GM12874 (cell line): ENCODE results near the gene LRRC26.

ENCODE experiments used
- TF ChIP-seq, protein P1 (sequence below): IDR thresholded peaks from 2 replicates; pipeline ENCODE4 v1.5.1; 2011; ENCODE audit warnings: low read depth, mild to moderate bottlenecking, control low read depth, low read length, moderate library complexity; ENCODE audit not compliant: insufficient read depth

LRRC26 gene

DNA sequence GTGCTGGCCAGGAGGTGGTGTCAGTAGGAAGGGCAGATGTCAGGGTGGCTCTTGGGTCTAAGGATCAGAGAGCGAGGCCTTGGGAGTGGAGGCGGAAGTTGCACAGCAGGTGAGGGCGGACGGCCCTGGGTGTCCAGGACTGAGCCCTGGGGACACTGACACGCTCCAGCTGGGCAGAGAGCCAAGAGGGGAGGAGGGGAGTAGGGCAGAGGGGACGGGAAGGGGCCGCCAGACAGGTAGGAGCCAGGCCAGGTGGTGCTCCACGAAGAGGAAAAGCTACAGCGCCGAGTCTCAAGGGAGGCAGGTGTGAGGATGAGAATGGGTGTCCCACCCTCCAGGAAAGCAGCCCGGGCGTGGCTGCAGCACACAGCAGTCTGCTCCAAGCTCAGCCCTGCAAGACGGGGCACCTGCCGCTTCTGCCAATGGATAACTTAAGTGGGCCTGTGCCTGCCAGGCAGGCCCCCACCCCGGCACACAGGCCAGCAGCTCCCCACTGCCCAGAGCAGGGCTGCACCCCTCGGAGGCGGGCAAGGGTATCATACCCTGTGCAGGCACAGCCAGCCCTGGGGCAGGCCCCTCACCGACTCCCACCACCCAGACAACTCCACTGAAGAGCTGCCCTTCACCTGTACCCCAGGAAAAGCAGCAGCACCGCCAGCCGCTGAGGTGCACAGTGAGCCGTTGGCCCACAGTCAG lies 25.8 kb upstream of the LRRC26 start:
- TF ChIP-seq, protein P1, sequence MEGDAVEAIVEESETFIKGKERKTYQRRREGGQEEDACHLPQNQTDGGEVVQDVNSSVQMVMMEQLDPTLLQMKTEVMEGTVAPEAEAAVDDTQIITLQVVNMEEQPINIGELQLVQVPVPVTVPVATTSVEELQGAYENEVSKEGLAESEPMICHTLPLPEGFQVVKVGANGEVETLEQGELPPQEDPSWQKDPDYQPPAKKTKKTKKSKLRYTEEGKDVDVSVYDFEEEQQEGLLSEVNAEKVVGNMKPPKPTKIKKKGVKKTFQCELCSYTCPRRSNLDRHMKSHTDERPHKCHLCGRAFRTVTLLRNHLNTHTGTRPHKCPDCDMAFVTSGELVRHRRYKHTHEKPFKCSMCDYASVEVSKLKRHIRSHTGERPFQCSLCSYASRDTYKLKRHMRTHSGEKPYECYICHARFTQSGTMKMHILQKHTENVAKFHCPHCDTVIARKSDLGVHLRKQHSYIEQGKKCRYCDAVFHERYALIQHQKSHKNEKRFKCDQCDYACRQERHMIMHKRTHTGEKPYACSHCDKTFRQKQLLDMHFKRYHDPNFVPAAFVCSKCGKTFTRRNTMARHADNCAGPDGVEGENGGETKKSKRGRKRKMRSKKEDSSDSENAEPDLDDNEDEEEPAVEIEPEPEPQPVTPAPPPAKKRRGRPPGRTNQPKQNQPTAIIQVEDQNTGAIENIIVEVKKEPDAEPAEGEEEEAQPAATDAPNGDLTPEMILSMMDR, result no peak

DNA sequence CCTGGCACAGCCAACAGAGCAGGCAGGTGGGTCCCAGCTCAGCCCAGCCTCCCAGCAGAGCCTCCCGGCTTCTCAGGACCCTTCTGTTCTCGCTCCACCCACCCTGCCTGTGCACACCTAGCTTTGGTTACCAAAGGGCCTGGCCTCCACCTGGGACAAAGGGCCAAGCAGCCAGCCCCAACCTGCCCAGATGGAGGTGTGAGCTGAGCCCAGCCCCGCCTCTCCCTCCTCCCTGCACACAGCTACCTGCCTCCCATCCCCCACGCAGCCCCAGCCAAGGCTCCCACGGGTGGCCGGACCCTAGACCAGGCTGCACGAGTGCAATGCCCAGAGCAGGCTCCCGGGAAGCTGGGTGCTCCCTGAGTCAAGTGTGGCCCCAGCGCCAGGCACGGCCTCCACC lies 25.1 kb upstream of the LRRC26 start:
- TF ChIP-seq, protein P1, result no peak

DNA sequence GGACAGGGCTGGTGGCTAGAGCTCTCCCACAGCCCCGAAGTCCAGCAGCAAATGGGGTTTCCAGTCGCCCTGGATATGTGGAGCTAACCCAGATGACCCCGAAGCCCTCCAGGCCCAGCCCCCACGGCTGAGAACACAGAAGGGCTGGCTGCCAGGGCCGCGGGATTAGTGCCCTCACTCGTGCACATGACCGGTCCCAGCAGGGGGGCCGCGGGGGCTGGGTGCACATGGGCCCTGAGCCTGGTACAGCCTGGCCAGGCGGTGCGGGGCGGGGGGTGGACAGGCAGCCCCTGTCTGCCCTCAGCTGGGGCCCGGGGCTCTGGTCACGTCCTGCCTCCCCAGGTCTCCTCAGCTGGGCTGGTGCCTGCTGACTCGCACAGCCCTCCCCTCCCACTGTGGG lies 24.5 kb upstream of the LRRC26 start:
- TF ChIP-seq, protein P1, result no peak

DNA sequence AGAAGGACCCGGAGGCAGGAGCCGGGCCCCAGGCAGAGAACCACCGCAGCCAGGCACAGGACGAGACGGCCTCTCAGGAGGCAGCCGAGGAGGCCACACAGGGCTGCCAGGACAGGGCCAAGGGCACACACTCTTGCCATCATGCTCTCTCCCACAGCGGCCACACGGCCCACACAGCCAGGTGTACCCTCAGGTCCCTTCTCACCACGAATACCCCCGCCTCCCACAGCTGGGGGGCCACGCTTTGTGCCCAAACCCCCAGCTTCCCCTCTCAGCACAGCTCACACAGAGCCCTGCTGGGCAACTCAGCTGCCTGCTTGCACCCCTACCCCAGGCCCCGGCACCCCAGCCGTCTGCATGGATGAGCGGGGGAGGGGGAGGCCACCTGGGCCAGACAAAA lies 23.9 kb upstream of the LRRC26 start:
- TF ChIP-seq, protein P1, result no peak

DNA sequence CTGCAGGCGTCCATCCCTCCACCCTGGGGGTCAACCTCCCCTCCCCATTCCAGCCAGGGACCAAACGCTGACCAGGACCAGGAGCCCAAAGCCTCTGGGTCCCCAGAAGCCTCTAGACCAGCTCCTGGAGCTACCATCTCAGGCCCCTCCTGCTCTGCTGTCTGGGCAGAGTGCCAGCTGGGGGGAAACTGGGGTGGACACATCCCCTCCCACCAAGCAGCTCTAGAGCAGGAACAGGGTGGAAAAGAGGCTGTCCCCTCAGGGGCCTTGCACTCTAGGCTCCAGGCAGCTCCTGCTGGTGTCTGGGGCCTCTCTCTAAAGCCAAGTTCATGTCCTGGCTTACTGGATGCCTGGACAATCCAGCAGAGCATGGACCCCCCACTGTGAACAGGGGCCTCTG lies 23.0 kb upstream of the LRRC26 start:
- TF ChIP-seq, protein P1, result no peak

DNA sequence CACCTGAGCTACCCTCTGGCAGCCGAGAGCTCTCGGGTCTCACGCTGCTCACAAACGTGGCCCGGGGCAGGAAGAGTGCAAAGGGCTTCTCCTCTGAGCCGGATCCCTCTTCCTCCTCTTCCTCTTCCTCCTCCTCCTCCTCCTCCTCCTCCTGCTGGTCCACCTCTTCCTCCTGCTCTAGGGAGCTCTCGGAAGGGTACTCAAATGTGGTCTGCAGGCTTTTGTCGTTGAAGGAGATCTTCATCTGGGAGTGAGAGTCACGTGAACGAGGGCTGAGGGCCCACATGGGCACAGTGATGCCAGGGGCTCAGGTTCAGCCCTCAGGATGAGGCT lies 22.6 kb upstream of the LRRC26 start:
- TF ChIP-seq, protein P1, result no peak

DNA sequence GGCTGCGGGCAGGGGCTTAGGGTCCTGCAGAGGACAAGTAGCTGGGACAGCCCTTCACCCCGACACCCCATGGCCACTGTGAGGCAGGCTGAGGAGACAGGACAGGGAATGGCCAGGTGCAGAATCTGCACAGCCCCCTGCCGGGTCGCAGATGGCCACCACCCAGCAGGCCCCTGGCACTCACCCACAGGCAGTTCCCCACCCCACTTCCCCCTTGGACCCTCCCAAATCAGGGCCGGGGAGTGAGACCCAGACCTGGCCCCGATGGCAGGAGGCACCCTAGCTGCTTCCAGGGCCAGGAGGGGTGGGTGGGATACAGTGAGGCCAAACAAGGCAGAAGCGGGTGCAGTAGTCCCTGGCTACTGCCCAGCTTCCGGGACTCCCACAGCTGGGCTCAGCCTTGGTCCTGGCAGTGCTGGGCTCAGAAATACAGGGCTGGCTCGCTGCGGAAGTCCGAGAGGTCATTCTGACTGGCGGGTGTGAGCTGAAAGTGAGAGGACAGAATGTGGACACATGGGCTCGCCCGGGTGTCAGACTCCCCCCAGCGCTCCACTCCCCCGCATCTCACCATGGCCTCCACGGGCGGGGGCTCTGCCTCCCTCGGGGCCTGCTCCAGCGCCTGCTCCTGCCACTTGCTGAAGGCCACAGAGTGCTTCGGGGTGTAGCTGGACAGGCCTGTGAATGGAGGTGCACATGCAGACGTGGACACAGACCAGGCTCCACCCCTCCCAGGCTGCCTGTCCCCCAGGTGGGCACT lies 22.0 kb upstream of the LRRC26 start:
- TF ChIP-seq, protein P1, result no peak
